SH-SY5Y (cell line): Measurements from ENCODE around the gene XXYLT1.

Experiments
- GATA2 ChIP-seq: IDR thresholded peaks from 2 replicates; pipeline ENCODE4 v1.6.1; 2011; ENCODE audit warnings: mild to moderate bottlenecking, low read depth, low read length
- GATA3 ChIP-seq: IDR thresholded peaks from 2 replicates; pipeline ENCODE4 v1.6.1; 2011; ENCODE audit warnings: low read depth, mild to moderate bottlenecking, low read length, moderate library complexity

DNA sequence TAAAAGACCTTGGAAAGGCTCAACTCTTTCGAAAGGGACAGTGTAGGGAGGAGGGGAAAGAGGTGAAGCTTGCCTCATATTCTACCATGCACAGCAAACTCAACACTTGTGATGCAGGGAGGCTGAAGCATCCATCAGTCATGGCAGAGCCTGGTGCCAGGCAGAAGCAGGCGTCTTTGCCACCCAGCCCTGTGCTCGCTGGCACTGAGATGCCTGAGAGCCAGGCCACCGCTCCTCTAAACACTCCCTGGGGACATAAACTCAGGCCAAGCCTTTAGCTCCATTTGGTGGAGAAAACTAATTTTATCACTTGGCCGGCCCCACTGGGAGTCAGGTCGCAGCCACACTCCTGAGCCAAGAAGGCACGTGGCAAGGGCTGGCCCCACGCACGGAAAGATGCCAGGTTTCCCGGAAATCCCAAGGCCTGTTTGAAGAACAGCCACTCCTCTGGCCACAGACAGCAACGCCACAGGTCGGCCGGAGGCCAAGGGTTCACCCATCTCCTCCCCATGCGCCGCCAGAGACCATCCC is 30.7 kb downstream of the XXYLT1 start:
- TF ChIP-seq GATA2 = no peak
- no peak for TF ChIP-seq GATA3
